Measurements from ENCODE around the gene MACROD2. TPM values are rescaled to one million over a fixed set of nuclear protein-coding genes. Genes with fewer than 3 reads are reported as not detected.
"Not testable (repeated sequence)": the region's sequence is repeated elsewhere in the genome, so short reads cannot be mapped to it uniquely, and the experiment has no call there.

MACROD2 gene
- total and polyA plus RNA-seq, 2 donors (not counting 1 experiment from before 2014, with no cell fraction given) = 5.3 to 6.7 TPM

- Histone ChIP-seq H3K4me3 (ENCODE audit: control extremely low read depth in 1 of 5, extremely low read depth in 1 of 5, insufficient read depth in 1 of 5, low read depth in 2 of 5, low read length in 4 of 5) (no peak overlapping the region), H4K20me1 (ENCODE audit: control insufficient read depth, insufficient read depth, low read length, poor library complexity, severe bottlenecking) (no peaks in the 10 kb centered on the region), H3K79me2 (ENCODE audit: control insufficient read depth, insufficient read depth, low read length) (no peaks in the 10 kb centered on the region), H3K9me3 (ENCODE audit: control extremely low read depth in 1 of 3, control insufficient read depth in 2 of 3, insufficient read depth in 1 of 3, low read length in 2 of 3) (peaks cover 0 to 2% (median 0%) of the 10 kb centered on the region in 3 donors), H3K4me1 (ENCODE audit: control insufficient read depth in 2 of 2, insufficient read depth in 2 of 2, low read length in 2 of 2) (no peaks in the 10 kb centered on the region), H3K4me2 (replicated peaks; ENCODE audit: low read depth, low read length, poor library complexity, severe bottlenecking) (no peak overlapping the region), H3K36me3 (replicated peaks in 1 of 2; ENCODE audit: control extremely low read depth in 1 of 2, control insufficient read depth in 1 of 2, extremely low read depth in 1 of 2, insufficient read depth in 2 of 2, low read length in 1 of 2) (no peaks in the 10 kb centered on the region), H3K9ac (ENCODE audit: low read length) (no peak overlapping the region), H3K27ac (ENCODE audit: low read length in 2 of 2) (no peak overlapping the region), H3K27me3 (replicated peaks in 1 of 4; ENCODE audit: control extremely low read depth in 1 of 4, control insufficient read depth in 3 of 4, insufficient read depth in 4 of 4, low read length in 3 of 4) (no peaks in the 10 kb centered on the region), H2AFZ (ENCODE audit: insufficient read depth, low read depth, low read length, poor library complexity, severe bottlenecking) (no peak overlapping the region)
- peaks cover 20% of the 10 kb centered on the region for H3K27me3 Mint-ChIP-seq
- no peaks in the 10 kb centered on the region for H3K4me1 Mint-ChIP-seq
- ChIA-PET CTCF (no interaction called here), POLR2A (no interaction called here)
- no peak overlapping the region for H3K27ac Mint-ChIP-seq
- ATAC-seq (ENCODE audit: low read depth) = no peak
- no peaks in the 10 kb centered on the region for H3K9me3 Mint-ChIP-seq (ENCODE audit: insufficient read depth)
- no peak for TF ChIP-seq CTCF (IDR thresholded peaks at IDR 0.05)
- TF ChIP-seq EZH2 (IDR thresholded peaks at IDR 0.05; ENCODE audit: borderline replicate concordance, insufficient read depth, low read depth, low read length, poor library complexity, severe bottlenecking) = no peak
- no peak overlapping the region for H3K4me3 Mint-ChIP-seq
- DNase-seq = no peak
- no CpG with 5 or more reads among the region's 1 CpG for WGBS (ENCODE audit: insufficient coverage)
- intact Hi-C loops (cut with micrococcal nuclease) = no loop called here
Measured at GRCh38 chr20:14925300-14925699, 930.0 kb downstream of the MACROD2 start.

GRCh38 chr20:14926436-14926835 is 931.1 kb downstream of the MACROD2 start:
- H3K9ac ChIP-seq (ENCODE audit: low read length); CTCF ChIA-PET; POLR2A ChIA-PET; H3K27ac Mint-ChIP-seq; H3K4me1 Mint-ChIP-seq; H3K36me3 ChIP-seq (replicated peaks in 1 of 2; ENCODE audit: control extremely low read depth in 1 of 2, control insufficient read depth in 1 of 2, extremely low read depth in 1 of 2, insufficient read depth in 2 of 2, low read length in 1 of 2); H3K4me3 Mint-ChIP-seq; ATAC-seq (ENCODE audit: low read depth); H4K20me1 ChIP-seq (ENCODE audit: control insufficient read depth, insufficient read depth, low read length, poor library complexity, severe bottlenecking); H3K27ac ChIP-seq (ENCODE audit: low read length in 2 of 2); H3K4me2 ChIP-seq (replicated peaks; ENCODE audit: low read depth, low read length, poor library complexity, severe bottlenecking); H3K4me3 ChIP-seq (ENCODE audit: control extremely low read depth in 1 of 5, extremely low read depth in 1 of 5, insufficient read depth in 1 of 5, low read depth in 2 of 5, low read length in 4 of 5); intact Hi-C loops (cut with micrococcal nuclease); H3K4me1 ChIP-seq (ENCODE audit: control insufficient read depth in 2 of 2, insufficient read depth in 2 of 2, low read length in 2 of 2); H3K9me3 Mint-ChIP-seq (ENCODE audit: insufficient read depth); H2AFZ ChIP-seq (ENCODE audit: insufficient read depth, low read depth, low read length, poor library complexity, severe bottlenecking); H3K9me3 ChIP-seq (ENCODE audit: control extremely low read depth in 1 of 3, control insufficient read depth in 2 of 3, insufficient read depth in 1 of 3, low read length in 2 of 3); H3K79me2 ChIP-seq (ENCODE audit: control insufficient read depth, insufficient read depth, low read length); H3K27me3 ChIP-seq (replicated peaks in 1 of 4; ENCODE audit: control extremely low read depth in 1 of 4, control insufficient read depth in 3 of 4, insufficient read depth in 4 of 4, low read length in 3 of 4); DNase-seq: not testable (repeated sequence)
- peaks cover 17% of the 10 kb centered on the region for H3K27me3 Mint-ChIP-seq
- 100% methylated on average over 1 of the region's 2 CpGs for whole genome bisulfite sequencing (ENCODE audit: insufficient coverage)
